Ovary (tissue), 9 donors: ENCODE data around the gene CLDN20. TPM values are rescaled to one million over a fixed set of nuclear protein-coding genes. Genes with fewer than 3 reads are reported as not detected.
A peak's percentile ranks its signal among the peaks of the same experiment; 100 is the strongest.

Source experiments
- DNase-seq, 5 donors: peaks; one replicate each; pipeline ENCODE4 v3.0.0-alpha.2; 2019 to 2020
- H3K27ac ChIP-seq, 2 donors: fragments of 200-600 bp; one replicate each; pipeline versions ENCODE4 v1.5.1 to v1.8.0; 2019 to 2022
- H3K27me3 ChIP-seq: fragments of 200-600 bp; one replicate; pipeline ENCODE4 v1.8.0; 2022
- H3K36me3 ChIP-seq: fragments of 200-600 bp; sonication (generic); one replicate; pipeline ENCODE4 v1.5.1; 2019
- H3K4me1 ChIP-seq: one replicate; pipeline ENCODE4 v1.8.1; 2013; ENCODE audit warnings: mild to moderate bottlenecking, moderate library complexity; ENCODE audit not compliant: insufficient read depth
- H3K4me3 ChIP-seq: fragments of 200-600 bp; sonication (generic); one replicate; pipeline ENCODE4 v1.5.1; 2017
- H3K9me3 ChIP-seq, 2 donors: fragments of 200-600 bp in 1 of 2; sonication (generic) in 1 of 2; one replicate each; pipeline versions ENCODE4 v1.5.1 to v1.8.1; 2013 to 2019; ENCODE audit warnings: mild to moderate bottlenecking in 1 of 2, moderate library complexity in 1 of 2
- EP300 ChIP-seq: sonication (generic); formaldehyde crosslinking; IDR thresholded peaks from one replicate; pipeline ENCODE4 v1.6.1; 2017; ENCODE audit warnings: antibody characterized with exemption
- POLR2A ChIP-seq: fragments of 450-650 bp; IDR thresholded peaks from one replicate; pipeline ENCODE4 v1.6.1; 2017; ENCODE audit warnings: antibody characterized with exemption, mild to moderate bottlenecking, moderate library complexity
- WGBS, 3 donors: extraction: QIAGEN DNeasy Blood & Tissue Kit in 1 of 3; methylation state at CpG; one replicate each; pipeline versions ENCODE4 v1.1.5 to v1.1.7; 2013 to 2017; 5-methylcytosine and 5-hydroxymethylcytosine counted together
- intact Hi-C, 4 donors: fragments of 100-400 bp; cut with DNase I; formaldehyde crosslinking; loops; one replicate each; pipeline versions ENCODE4 v1.11.0 to v1.15.1; 2022 to 2023
- polyA plus RNA-seq, 2 donors: library from polyadenylated mRNA; stranded (reverse); fragments of 200-250 nt in 1 of 2; fragments of 350-450 nt in 1 of 2; fragmentation: Illumina TruSeq in 1 of 2; extraction: RNeasy Lipid Tissue Mini Kit (QIAGEN cat#74804) in 1 of 2; gene quantifications; one replicate each; pipeline ENCODE4 v1.2.3, GENCODE V29; 2013 to 2014
- total RNA-seq, 7 donors: library from RNA; depleted of rRNA in 2 of 7; stranded (reverse); fragments of >200 nt in 2 of 7; fragmentation: NEBNext Ultra II Directional in 3 of 7; extraction: Animal tissue kit (Norgen Biotek cat#: 25700) in 3 of 7; gene quantifications; one replicate each; pipeline versions ENCODE4 v1.1.0 to v1.2.4, GENCODE V29; 2016 to 2023
- TF ChIP-seq, protein P1 (sequence below), 3 donors: fragments of 450-650 bp in 2 of 3; fragments of 200-600 bp in 1 of 3; IDR thresholded peaks; one replicate each; pipeline versions ENCODE4 v1.5.1 to v1.8.0; 2016 to 2022; ENCODE audit warnings: antibody characterized with exemption in 3 of 3, mild to moderate bottlenecking in 1 of 3
- donor health status: DM: no; HTN: no; CAD: no; lungs with moderate emphysema.
- donor health status: DM: no; HTN: no; CAD: no.
- donor health status: Bipolar disorder and iron deficiency.
- donor health status: DM: yes; HTN: yes; CAD: no.
- donor health status: DM: no; HTN: no; CAD: no.
- donor health status: DM: yes; HTN: yes; CAD: no.

Gene CLDN20
- total and polyA plus RNA-seq, 9 donors, result not detected

DNA sequence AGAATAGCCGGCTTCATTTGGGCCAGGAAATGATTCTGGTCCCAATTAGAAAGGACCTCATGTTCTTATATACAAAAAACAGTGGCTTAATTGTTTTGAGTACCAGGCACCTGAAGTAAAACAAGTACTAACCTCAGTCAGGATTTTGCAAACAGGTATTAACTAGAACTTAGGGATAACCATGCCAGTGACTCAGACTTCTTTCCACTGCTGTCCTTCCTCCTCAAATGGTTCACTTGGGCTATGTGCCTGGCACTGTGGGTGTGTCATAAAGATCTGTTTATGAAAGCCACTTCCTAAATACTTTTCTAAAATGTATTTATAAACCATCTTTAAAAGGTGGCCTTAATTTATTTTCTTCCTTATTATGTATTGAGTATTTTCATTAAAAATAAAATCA, 10.7 kb downstream of the CLDN20 start:
- H3K27ac ChIP-seq, result peak overlapping the region in 1 of 2 donors; percentile 41
- DNase-seq, result no peak
- 31 to 48% (median 37%) methylated on average over 1 of the region's 1 CpG for WGBS, 3 donors
- intact Hi-C loops, result no loop called here
- H3K4me3 ChIP-seq, result no peak overlapping the region
- peaks cover 6% of the 10 kb centered on the region for H3K4me1 ChIP-seq
- no peaks in the 10 kb centered on the region for H3K36me3 ChIP-seq
- H3K27me3 ChIP-seq, result no peaks in the 10 kb centered on the region
- TF ChIP-seq EP300, result no peak
- no peak for TF ChIP-seq POLR2A
- TF ChIP-seq, protein P1, sequence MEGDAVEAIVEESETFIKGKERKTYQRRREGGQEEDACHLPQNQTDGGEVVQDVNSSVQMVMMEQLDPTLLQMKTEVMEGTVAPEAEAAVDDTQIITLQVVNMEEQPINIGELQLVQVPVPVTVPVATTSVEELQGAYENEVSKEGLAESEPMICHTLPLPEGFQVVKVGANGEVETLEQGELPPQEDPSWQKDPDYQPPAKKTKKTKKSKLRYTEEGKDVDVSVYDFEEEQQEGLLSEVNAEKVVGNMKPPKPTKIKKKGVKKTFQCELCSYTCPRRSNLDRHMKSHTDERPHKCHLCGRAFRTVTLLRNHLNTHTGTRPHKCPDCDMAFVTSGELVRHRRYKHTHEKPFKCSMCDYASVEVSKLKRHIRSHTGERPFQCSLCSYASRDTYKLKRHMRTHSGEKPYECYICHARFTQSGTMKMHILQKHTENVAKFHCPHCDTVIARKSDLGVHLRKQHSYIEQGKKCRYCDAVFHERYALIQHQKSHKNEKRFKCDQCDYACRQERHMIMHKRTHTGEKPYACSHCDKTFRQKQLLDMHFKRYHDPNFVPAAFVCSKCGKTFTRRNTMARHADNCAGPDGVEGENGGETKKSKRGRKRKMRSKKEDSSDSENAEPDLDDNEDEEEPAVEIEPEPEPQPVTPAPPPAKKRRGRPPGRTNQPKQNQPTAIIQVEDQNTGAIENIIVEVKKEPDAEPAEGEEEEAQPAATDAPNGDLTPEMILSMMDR (IDR thresholded peaks at IDR 0.05), result no peak
- H3K9me3 ChIP-seq, result no peaks in the 10 kb centered on the region

DNA sequence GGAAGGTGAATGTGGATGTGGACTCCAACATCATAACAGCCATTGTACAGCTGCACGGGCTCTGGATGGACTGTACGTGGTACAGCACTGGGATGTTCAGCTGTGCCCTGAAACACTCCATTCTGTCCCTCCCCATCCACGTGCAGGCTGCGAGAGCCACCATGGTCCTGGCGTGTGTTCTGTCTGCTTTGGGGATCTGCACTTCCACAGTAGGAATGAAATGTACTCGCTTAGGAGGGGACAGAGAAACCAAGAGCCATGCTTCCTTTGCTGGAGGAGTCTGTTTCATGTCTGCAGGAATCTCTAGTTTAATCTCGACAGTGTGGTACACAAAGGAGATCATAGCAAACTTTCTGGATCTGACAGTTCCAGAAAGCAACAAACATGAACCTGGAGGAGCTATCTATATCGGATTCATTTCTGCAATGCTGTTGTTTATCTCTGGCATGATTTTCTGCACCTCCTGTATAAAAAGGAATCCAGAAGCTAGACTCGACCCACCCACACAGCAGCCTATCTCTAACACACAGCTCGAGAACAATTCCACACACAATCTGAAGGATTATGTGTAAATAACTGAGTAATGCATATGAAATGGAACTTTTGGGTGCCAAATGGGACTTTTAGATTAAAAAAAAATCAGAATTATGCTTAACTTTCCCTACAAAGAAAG, 12.1 kb downstream of the CLDN20 start:
- Histone ChIP-seq H3K4me1 (peaks cover 6% of the 10 kb centered on the region), H3K27me3 (no peaks in the 10 kb centered on the region), H3K36me3 (no peaks in the 10 kb centered on the region), H3K27ac (peak overlapping the region in 1 of 2 donors; percentile 20), H3K4me3 (no peak overlapping the region), H3K9me3 (no peaks in the 10 kb centered on the region)
- WGBS, 3 donors, result 27 to 30% (median 30%) methylated on average over 10 of the region's 10 CpGs
- DNase-seq, result no peak
- TF ChIP-seq POLR2A (no peak), EP300 (no peak)
- TF ChIP-seq, protein P1 (IDR thresholded peaks at IDR 0.05), result no peak
- intact Hi-C loops, result no loop called here

DNA sequence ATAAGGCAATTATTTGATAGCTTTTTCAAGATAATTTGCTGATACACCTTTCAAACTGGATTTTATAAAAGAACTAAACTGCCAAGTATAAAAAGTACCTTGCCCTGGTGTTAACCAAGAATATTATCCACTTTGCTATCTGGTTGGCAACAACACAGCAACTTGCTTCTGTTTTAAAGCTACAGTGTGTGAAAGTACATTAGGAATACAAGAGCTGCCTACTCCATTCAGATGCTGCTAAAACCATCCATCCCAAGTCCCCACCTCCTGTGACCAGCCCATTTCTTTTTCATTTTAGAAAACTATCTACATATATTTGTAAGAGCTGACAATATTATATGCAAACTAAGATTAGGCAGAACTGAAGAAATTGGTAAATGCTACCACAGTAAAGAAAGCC, 12.8 kb downstream of the CLDN20 start:
- Histone ChIP-seq H3K36me3 (no peaks in the 10 kb centered on the region), H3K9me3 (no peaks in the 10 kb centered on the region), H3K27me3 (no peaks in the 10 kb centered on the region), H3K4me1 (peaks cover 6% of the 10 kb centered on the region), H3K4me3 (no peak overlapping the region), H3K27ac (no peak overlapping the region)
- no peak for DNase-seq
- no peak for TF ChIP-seq EP300
- TF ChIP-seq, protein P1 (IDR thresholded peaks at IDR 0.05), result no peak
- intact Hi-C loops, result no loop called here

DNA sequence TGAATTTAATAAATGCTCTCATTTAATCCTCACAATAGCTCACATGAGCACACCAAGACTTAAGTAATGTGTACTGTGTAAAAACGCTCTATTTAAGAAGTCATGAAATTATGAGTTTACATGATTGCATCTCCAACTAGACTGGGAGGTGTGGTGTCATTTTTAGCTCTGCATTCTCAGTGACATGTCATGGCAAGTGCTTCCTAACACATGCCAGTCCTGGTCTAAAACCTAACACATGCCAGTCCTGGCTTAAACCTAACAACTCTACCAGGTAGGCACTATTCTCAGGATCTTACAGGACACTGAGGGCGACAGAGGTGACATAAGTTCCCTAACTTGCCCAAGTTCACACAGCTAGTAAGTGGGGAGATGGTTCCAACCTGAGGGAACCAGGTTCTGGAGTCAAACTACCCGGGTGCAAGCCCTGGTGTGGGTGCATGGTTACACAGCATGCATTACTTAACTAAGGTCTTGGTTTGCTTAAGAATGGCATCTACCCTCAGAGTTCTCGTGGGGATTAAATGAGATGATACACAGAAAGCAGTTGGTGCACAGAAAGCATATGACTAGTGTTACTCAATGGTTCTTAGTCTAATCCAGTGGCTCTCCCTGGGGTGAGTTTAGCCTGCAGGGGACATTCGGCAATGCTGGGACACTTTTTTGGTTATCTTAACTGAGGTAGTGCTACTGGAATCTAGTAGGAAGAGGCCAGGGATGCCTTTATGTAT, 14.7 kb downstream of the CLDN20 start:
- Histone ChIP-seq H3K9me3 (no peaks in the 10 kb centered on the region), H3K27me3 (no peaks in the 10 kb centered on the region), H3K27ac (no peak overlapping the region), H3K4me3 (no peak overlapping the region), H3K36me3 (no peaks in the 10 kb centered on the region), H3K4me1 (peaks cover 3% of the 10 kb centered on the region)
- intact Hi-C loops, result no loop called here
- TF ChIP-seq EP300, result no peak
- no peak for TF ChIP-seq POLR2A
- TF ChIP-seq, protein P1 (IDR thresholded peaks at IDR 0.05), result no peak
- WGBS, 3 donors, result 97 to 100% (median 99%) methylated on average over 5 of the region's 5 CpGs
- no peak for DNase-seq
